Nephron (organoid): ENCODE results near the gene ELMO1.

ENCODE experiments used
- H3K27ac Mint-ChIP-seq, 3 experiments: 2 replicates each; pipeline ENCODE4 v1.8.0; 2020; ENCODE audit warnings: mixed read lengths in 3 of 3, mild to moderate bottlenecking in 2 of 3, moderate library complexity in 1 of 3
- H3K27me3 Mint-ChIP-seq: 2 replicates; pipeline ENCODE4 v1.8.0; 2021; ENCODE audit warnings: low read depth, mild to moderate bottlenecking, moderate library complexity, mixed read lengths
- H3K36me3 Mint-ChIP-seq: 2 replicates; pipeline ENCODE4 v1.8.0; 2020; ENCODE audit warnings: low read depth, mixed read lengths
- H3K4me1 Mint-ChIP-seq: 2 replicates; pipeline ENCODE4 v1.8.0; 2020; ENCODE audit warnings: mixed read lengths
- H3K4me3 Mint-ChIP-seq, 3 experiments: 2 replicates each; pipeline ENCODE4 v1.8.0; 2020; ENCODE audit warnings: mild to moderate bottlenecking in 3 of 3, mixed read lengths in 3 of 3, moderate library complexity in 2 of 3
- H3K9me3 Mint-ChIP-seq: 2 replicates; pipeline ENCODE4 v1.8.0; 2020; ENCODE audit warnings: mixed read lengths
- CTCF ChIP-seq, 3 experiments: fragments of 200-600 bp; sonication (generic); IDR thresholded peaks; one replicate each; pipeline ENCODE4 v1.5.0; 2021; ENCODE audit warnings: antibody characterized with exemption in 3 of 3; ENCODE audit not compliant: unreplicated experiment in 3 of 3

The ELMO1 gene

GRCh38 chr7:37424521-37424920 lies 24.1 kb downstream of the ELMO1 start:
- peaks cover 19% of the 10 kb centered on the region for H3K4me1 Mint-ChIP-seq
- no peaks in the 10 kb centered on the region for H3K9me3 Mint-ChIP-seq
- no peaks in the 10 kb centered on the region for H3K36me3 Mint-ChIP-seq
- H3K4me3 Mint-ChIP-seq: no peak overlapping the region
- H3K27me3 Mint-ChIP-seq: peaks cover 3% of the 10 kb centered on the region
- H3K27ac Mint-ChIP-seq: no peak overlapping the region
- TF ChIP-seq CTCF (IDR thresholded peaks at IDR 0.05; ENCODE audit: unreplicated experiment in 3 of 3): no peak

DNA sequence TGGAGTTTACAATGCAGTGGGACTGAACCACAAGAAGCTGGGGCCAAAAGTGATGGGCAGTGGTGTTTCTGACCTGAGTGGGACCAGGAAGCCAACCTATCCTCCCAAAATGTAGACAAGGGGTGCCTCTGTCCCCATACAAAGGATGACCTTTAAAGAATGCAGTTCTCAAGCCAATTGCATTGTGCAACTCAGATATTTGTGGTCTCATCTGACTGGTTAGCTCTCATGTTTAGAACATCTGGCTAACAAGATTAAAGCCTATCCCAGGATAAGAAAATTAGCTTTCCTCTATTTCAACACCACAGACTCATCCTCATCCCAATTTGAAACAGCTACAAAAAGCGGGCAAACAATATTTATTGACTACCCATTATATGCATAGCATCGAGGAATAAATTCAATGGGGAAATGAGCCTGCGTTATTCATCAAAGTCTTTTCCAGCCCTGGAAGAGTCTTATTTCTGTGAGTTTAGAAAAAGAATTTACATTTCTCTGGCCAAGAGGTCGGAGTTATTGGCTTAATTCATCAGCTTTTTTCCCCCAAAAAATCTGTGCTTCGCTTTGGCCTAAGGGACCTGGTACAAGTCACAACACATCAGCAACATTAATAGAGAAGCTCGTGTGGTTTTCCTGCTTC lies 26.7 kb downstream of the ELMO1 start:
- Mint-ChIP-seq H3K9me3 (no peaks in the 10 kb centered on the region), H3K27ac (peak overlapping the region in 1 of 3 experiments; percentile 4), H3K36me3 (no peaks in the 10 kb centered on the region), H3K4me3 (no peak overlapping the region), H3K4me1 (peaks cover 19% of the 10 kb centered on the region), H3K27me3 (no peaks in the 10 kb centered on the region)
- TF ChIP-seq CTCF (IDR thresholded peaks at IDR 0.05; ENCODE audit: unreplicated experiment in 3 of 3): no peak

- Mint-ChIP-seq H3K4me1 (peaks cover 19% of the 10 kb centered on the region), H3K9me3 (no peaks in the 10 kb centered on the region), H3K36me3 (no peaks in the 10 kb centered on the region), H3K27me3 (no peaks in the 10 kb centered on the region), H3K4me3 (no peak overlapping the region), H3K27ac (peak overlapping the region in 1 of 3 experiments; percentile 0)
- TF ChIP-seq CTCF (IDR thresholded peaks at IDR 0.05; ENCODE audit: unreplicated experiment in 3 of 3): no peak
These were observed 27.5 kb downstream of the ELMO1 start for GRCh38 chr7:37420946-37421695.

GRCh38 chr7:37419496-37419895 lies 29.2 kb downstream of the ELMO1 start:
- Mint-ChIP-seq H3K9me3 (no peaks in the 10 kb centered on the region), H3K27me3 (peaks cover under 1% of the 10 kb centered on the region), H3K36me3 (no peaks in the 10 kb centered on the region), H3K27ac (no peak overlapping the region), H3K4me3 (no peak overlapping the region), H3K4me1 (peaks cover 19% of the 10 kb centered on the region)
- no peak for TF ChIP-seq CTCF (IDR thresholded peaks at IDR 0.05; ENCODE audit: unreplicated experiment in 3 of 3)

DNA sequence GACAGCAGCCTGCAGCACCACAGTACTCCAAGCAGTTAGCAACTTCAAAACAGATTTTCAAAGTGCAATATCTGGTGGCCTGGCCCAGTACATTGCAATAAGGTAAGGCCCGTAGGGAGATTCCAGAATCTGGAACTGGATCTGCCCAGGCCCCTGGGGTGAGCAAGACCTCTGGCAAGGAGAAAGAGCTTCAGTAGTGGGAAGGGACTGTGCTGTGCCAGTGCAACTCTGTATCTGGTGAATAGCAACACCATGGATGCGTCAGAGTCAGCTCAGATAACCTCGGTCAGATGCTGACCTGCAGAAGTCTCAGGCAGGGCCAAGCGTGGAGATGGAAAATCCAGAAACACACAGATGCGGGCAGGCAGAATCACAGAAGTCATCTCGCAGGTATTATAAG lies 30.3 kb downstream of the ELMO1 start:
- no peak for TF ChIP-seq CTCF (IDR thresholded peaks at IDR 0.05; ENCODE audit: unreplicated experiment in 3 of 3)
- no peaks in the 10 kb centered on the region for H3K9me3 Mint-ChIP-seq
- H3K27me3 Mint-ChIP-seq: peaks cover 4% of the 10 kb centered on the region
- H3K36me3 Mint-ChIP-seq: no peaks in the 10 kb centered on the region
- H3K27ac Mint-ChIP-seq: no peak overlapping the region
- no peak overlapping the region for H3K4me3 Mint-ChIP-seq
- peaks cover 19% of the 10 kb centered on the region for H3K4me1 Mint-ChIP-seq

DNA sequence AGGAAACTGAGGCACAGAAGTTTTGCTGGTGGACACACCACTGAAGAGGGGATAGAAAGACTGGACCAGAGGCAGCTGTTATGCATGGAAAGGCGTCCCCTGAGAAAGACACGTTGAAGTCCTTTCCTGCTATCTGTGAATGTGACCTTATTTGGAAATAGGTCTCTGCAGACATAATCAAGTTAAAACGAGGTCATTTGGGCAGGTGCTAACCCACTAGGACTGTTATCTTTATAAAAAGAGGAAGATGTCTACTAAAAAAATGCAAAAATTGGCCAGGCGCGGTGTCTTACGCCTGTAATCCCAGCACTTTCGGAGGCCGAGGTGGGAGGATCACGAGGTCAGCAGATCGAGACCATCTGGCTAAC lies 31.6 kb downstream of the ELMO1 start:
- Mint-ChIP-seq H3K4me1 (peaks cover 16% of the 10 kb centered on the region), H3K4me3 (no peak overlapping the region), H3K9me3 (peaks cover 3% of the 10 kb centered on the region), H3K27ac (no peak overlapping the region), H3K27me3 (peaks cover 4% of the 10 kb centered on the region), H3K36me3 (no peaks in the 10 kb centered on the region)
- no peak for TF ChIP-seq CTCF (IDR thresholded peaks at IDR 0.05; ENCODE audit: unreplicated experiment in 3 of 3)
